HCT116 (cell line): ENCODE measurements around the gene NR1I3. TPM values are rescaled to one million over a fixed set of nuclear protein-coding genes. Genes with fewer than 3 reads are reported as not detected.

Experiments used
- ATAC-seq: fragments of 200-7000 bp; cut with Tn5 transposase; 2 replicates; pipeline ENCODE4 v1.9.1; 2020; ENCODE audit warnings: mild to moderate bottlenecking, moderate library complexity
- BruUV-seq: library from RNA; stranded (reverse); fragments of 400-500 nt; replicated peaks from 2 replicates; lab custom pipeline; 2021; lab: Mats Ljungman, UMichigan
- CTCF ChIA-PET: fragments of 300-600 bp; sonication (Branson Sonifier 250); formaldehyde crosslinking; loops from one replicate; lab custom pipeline; 2021; ENCODE audit warnings: antibody characterized with exemption; lab: Charles Lee
- POLR2A ChIA-PET: fragments of 300-600, 350-600 bp; sonication (Branson Sonifier 250); formaldehyde crosslinking; loops from one replicate; lab custom pipeline; 2021; ENCODE audit warnings: antibody characterized with exemption; lab: Charles Lee
- RAD21 ChIA-PET, 2 experiments: fragments of 300-600 bp; sonication (Branson Sonifier 250); formaldehyde crosslinking; loops; one replicate each; lab custom pipeline; 2023; ENCODE audit warnings: low total read pairs in 2 of 2; ENCODE audit not compliant: uncharacterized antibody in 2 of 2, unreplicated experiment in 2 of 2, low non-redundant PET in 1 of 2; lab: Charles Lee
- DNase-seq: peaks from one replicate; pipeline ENCODE4 v3.0.0-alpha.2; 2010; ENCODE audit warnings: low read depth, low spot score
- H2AFZ ChIP-seq: fragments of 200-600 bp; shearing (Covaris generic), sonication (generic); 2 replicates; pipeline ENCODE4 v1.6.1; 2017; ENCODE audit warnings: low read depth, mixed run types, mixed read lengths, antibody characterized with exemption, low read length; ENCODE audit not compliant: poor library complexity, severe bottlenecking
- H3K27ac ChIP-seq: 2 replicates; pipeline ENCODE4 v1.5.1; 2012; ENCODE audit warnings: low read depth, low read length
- H3K27me3 ChIP-seq: fragments of 200-600 bp; sonication (generic); 2 replicates; pipeline ENCODE4 v1.6.1; 2016; ENCODE audit warnings: mixed run types, low read length, mixed read lengths; ENCODE audit not compliant: insufficient read depth
- H3K36me3 ChIP-seq, 2 experiments: fragments of 200-500 bp in 1 of 2; fragments of 200-600 bp in 1 of 2; sonication (Bioruptor generic) in 1 of 2; sonication (generic) in 1 of 2; 2 replicates each; pipeline versions ENCODE4 v1.5.1 to v1.6.1; 2014 to 2016; ENCODE audit warnings: low read length in 2 of 2, inconsistent platforms in 1 of 2, mixed read lengths in 1 of 2, mixed run types in 1 of 2; ENCODE audit not compliant: insufficient read depth in 2 of 2, control insufficient read depth in 1 of 2
- H3K4me1 ChIP-seq, 2 experiments: fragments of 200-600 bp in 1 of 2; sonication (generic) in 1 of 2; 2 replicates each; pipeline versions ENCODE4 v1.5.1 to v1.6.1; 2012 to 2017; ENCODE audit warnings: low read length in 2 of 2, inconsistent platforms in 1 of 2, mild to moderate bottlenecking in 1 of 2, mixed read lengths in 1 of 2, mixed run types in 1 of 2, moderate library complexity in 1 of 2; ENCODE audit not compliant: insufficient read depth in 2 of 2, control insufficient read depth in 1 of 2
- H3K4me2 ChIP-seq: fragments of 200-600 bp; sonication (generic); 2 replicates; pipeline ENCODE4 v1.6.1; 2017; ENCODE audit warnings: mixed run types, low read length, mixed read lengths
- H3K4me3 ChIP-seq, 2 experiments: fragments of 200-600 bp in 1 of 2; sonication (generic) in 1 of 2; replicated peaks in 1 of 2; 2 replicates each; pipeline ENCODE4 v1.5.1; 2011 to 2016; ENCODE audit warnings: low read length in 2 of 2, control low read depth in 1 of 2, low read depth in 1 of 2, mild to moderate bottlenecking in 1 of 2, mixed read lengths in 1 of 2, mixed run types in 1 of 2
- H3K79me2 ChIP-seq: fragments of 200-600 bp; sonication (generic); 2 replicates; pipeline ENCODE4 v1.6.1; 2017; ENCODE audit warnings: mild to moderate bottlenecking, mixed run types, low read length, moderate library complexity, mixed read lengths; ENCODE audit not compliant: insufficient read depth
- H3K9ac ChIP-seq: fragments of 200-600 bp; sonication (generic); 2 replicates; pipeline ENCODE4 v1.6.1; 2016; ENCODE audit warnings: low read length, mixed read lengths
- H3K9me2 ChIP-seq: fragments of 200-600 bp; sonication (generic), shearing (Covaris generic); 2 replicates; pipeline ENCODE4 v1.6.1; 2017; ENCODE audit warnings: mixed run types, mild to moderate bottlenecking, moderate library complexity; ENCODE audit not compliant: insufficient read depth
- H3K9me3 ChIP-seq, 2 experiments: fragments of 200-500 bp in 1 of 2; fragments of 200-600 bp in 1 of 2; sonication (Bioruptor generic) in 1 of 2; sonication (generic) in 1 of 2; 2 replicates each; pipeline ENCODE4 v1.6.1; 2014 to 2017; ENCODE audit warnings: low read length in 2 of 2, mixed read lengths in 2 of 2, inconsistent platforms in 1 of 2, low read depth in 1 of 2, mild to moderate bottlenecking in 1 of 2, mixed run types in 1 of 2, moderate library complexity in 1 of 2; ENCODE audit not compliant: control insufficient read depth in 1 of 2, insufficient read depth in 1 of 2
- H4K20me1 ChIP-seq: fragments of 200-600 bp; sonication (generic), shearing (Covaris generic); 2 replicates; pipeline ENCODE4 v1.6.1; 2017; ENCODE audit warnings: mixed run types, mild to moderate bottlenecking, moderate library complexity; ENCODE audit not compliant: insufficient read depth
- CBX3 ChIP-seq: IDR thresholded peaks from 2 replicates; pipeline ENCODE4 v1.6.1; 2012; ENCODE audit warnings: low read depth
- CTCF ChIP-seq, 3 experiments: fragments of 200-600 bp in 1 of 3; sonication (generic) in 1 of 3; IDR thresholded peaks in 2 of 3; conservative IDR thresholded peaks in 1 of 3; 2 replicates each; pipeline ENCODE4 v1.5.1; 2012 to 2017; ENCODE audit warnings: low read depth in 2 of 3, low read length in 2 of 3, antibody characterized with exemption in 1 of 3, borderline replicate concordance in 1 of 3, control low read depth in 1 of 3, mild to moderate bottlenecking in 1 of 3, mixed read lengths in 1 of 3, mixed run types in 1 of 3, moderate library complexity in 1 of 3; ENCODE audit not compliant: insufficient read depth in 1 of 3
- EGR1 ChIP-seq: IDR thresholded peaks from 2 replicates; pipeline ENCODE4 v1.6.1; 2012; ENCODE audit warnings: low read depth
- ELF1 ChIP-seq: IDR thresholded peaks from 2 replicates; pipeline ENCODE4 v1.6.1; 2012; ENCODE audit warnings: low read depth, borderline replicate concordance
- EZH2 ChIP-seq: fragments of 200-600 bp; sonication (generic); IDR thresholded peaks from 2 replicates; pipeline ENCODE4 v1.6.1; 2017; ENCODE audit warnings: antibody characterized with exemption, mixed run types
- FOSL1 ChIP-seq: IDR thresholded peaks from 2 replicates; pipeline ENCODE4 v1.6.1; 2012; ENCODE audit warnings: low read depth
- JUND ChIP-seq: IDR thresholded peaks from 2 replicates; pipeline ENCODE4 v1.6.1; 2012
- MAX ChIP-seq: IDR thresholded peaks from 2 replicates; pipeline ENCODE4 v1.6.1; 2012
- POLR2A ChIP-seq: IDR thresholded peaks from 2 replicates; pipeline ENCODE4 v1.7.0; 2011; ENCODE audit warnings: borderline replicate concordance; ENCODE audit not compliant: insufficient read depth, insufficient read length; ENCODE audit errors: extremely low read depth
- POLR2AphosphoS5 ChIP-seq: IDR thresholded peaks from 2 replicates; pipeline ENCODE4 v1.6.1; 2011; ENCODE audit warnings: mild to moderate bottlenecking, low read depth, low read length, moderate library complexity
- REST ChIP-seq: IDR thresholded peaks from 2 replicates; pipeline ENCODE4 v1.6.1; 2012; ENCODE audit warnings: low read depth
- SIN3A ChIP-seq: IDR thresholded peaks from 2 replicates; pipeline ENCODE4 v1.6.1; 2012; ENCODE audit warnings: low read depth
- SP1 ChIP-seq: IDR thresholded peaks from 2 replicates; pipeline ENCODE4 v1.6.1; 2012; ENCODE audit warnings: low read depth
- TCF7L2 ChIP-seq: IDR thresholded peaks from 2 replicates; pipeline ENCODE4 v1.7.0; 2011; ENCODE audit warnings: borderline replicate concordance, inconsistent platforms; ENCODE audit not compliant: insufficient read depth, insufficient read length; ENCODE audit errors: extremely low read depth
- YY1 ChIP-seq: IDR thresholded peaks from 2 replicates; pipeline ENCODE4 v1.6.1; 2011; ENCODE audit warnings: low read length, low read depth, moderate library complexity, mild to moderate bottlenecking; ENCODE audit not compliant: insufficient replicate concordance; ENCODE audit errors: extremely low read depth
- intact Hi-C: fragments of 100-400 bp; cut with micrococcal nuclease; formaldehyde crosslinking; loops from 2 replicates; pipeline ENCODE4 v1.10.0; 2022
- total RNA-seq: library from RNA; stranded (reverse); gene quantifications from one replicate; pipeline ENCODE4 v1.2.1, GENCODE V29; 2021; ENCODE audit not compliant: unreplicated experiment

NR1I3 gene
- total RNA-seq, 1 experiment from 2014 or later, result not detected

GRCh38 chr1:161235957-161236775 lies 1.8 kb downstream of the NR1I3 start:
- TF ChIP-seq FOSL1 (no peak), CTCF (IDR thresholded peaks at IDR 0.05 in 2 of 3, conservative IDR thresholded peaks at IDR 0.05 in 1 of 3; ENCODE audit: borderline replicate concordance in 1 of 3, insufficient read depth in 1 of 3, low read depth in 2 of 3, low read length in 2 of 3) (no peak), EZH2 (no peak), POLR2A (no peak), MAX (no peak), SIN3A (no peak), SP1 (no peak), TCF7L2 (no peak), YY1 (no peak), EGR1 (no peak), REST (no peak), JUND (no peak), CBX3 (no peak), ELF1 (no peak), POLR2AphosphoS5 (no peak)
- TF ChIP-seq, all 23 proteins: peak for 0
- Histone ChIP-seq H3K4me3 (no peak overlapping the region), H2AFZ (no peak overlapping the region), H3K79me2 (no peaks in the 10 kb centered on the region), H3K36me3 (no peaks in the 10 kb centered on the region), H3K27ac (no peak overlapping the region), H3K4me2 (no peak overlapping the region), H3K9me3 (no peaks in the 10 kb centered on the region), H3K9me2 (no peaks in the 10 kb centered on the region), H4K20me1 (no peaks in the 10 kb centered on the region), H3K27me3 (no peaks in the 10 kb centered on the region), H3K4me1 (peaks cover 0 to 6% of the 10 kb centered on the region in 2 experiments; a peak in 2 of 4 replicates), H3K9ac (no peak overlapping the region)
- POLR2A ChIA-PET, result no interaction called here
- ATAC-seq (no peak), DNase-seq (no peak)
- intact Hi-C loops, result no loop called here
- BruUV-seq, result no TSS peak
- RAD21 ChIA-PET, result no interaction called here
- CTCF ChIA-PET, result interaction anchor here (2.0 kb wide), 1 partner anchor 10 kb away, joined by 5 read pairs; no protein-coding TSS in a partner anchor
